ENCODE data around the gene RIPPLY2. TPM values are rescaled to one million over a fixed set of nuclear protein-coding genes. Genes with fewer than 3 reads are reported as not detected.

The RIPPLY2 gene
- total RNA-seq: not detected in 2 replicates

GRCh38 chr6:83853178-83854000, at the start of gene RIPPLY2:
Gene RIPPLY2, plus strand, starts transcription at chr6:83853360. Its CDS starts 57 bp downstream, at chr6:83853417.

GRCh38 chr6:83859410-83860358, 6.5 kb downstream of the RIPPLY2 start, which contains the start of gene CYB5R4:
Gene CYB5R4, plus strand, starts transcription at chr6:83859689. Its CDS starts 94 bp downstream, at chr6:83859783.

Other genes with a start within 250 kb of the RIPPLY2 start
- 0.36 TPM in 1 of 2 replicates, not detected in the other for gene SNAP91, start 144.3 kb upstream of the RIPPLY2 start, total RNA-seq
- gene CYB5R4, start 6.3 kb downstream of the RIPPLY2 start, total RNA-seq: 4.4 and 10.7 TPM in 2 replicates
- gene MRAP2, start 180.4 kb downstream of the RIPPLY2 start, total RNA-seq: 0.36 and 0.49 TPM in 2 replicates